HG03108 (cell line): ENCODE measurements around the gene EPHA8.

Experiments used
- ATAC-seq: cut with Tn5 transposase; IDR thresholded peaks from one replicate; pipeline ENCODE4 v1.9.1; 2021; ENCODE audit warnings: moderate library complexity; ENCODE audit not compliant: unreplicated experiment

Gene EPHA8

DNA sequence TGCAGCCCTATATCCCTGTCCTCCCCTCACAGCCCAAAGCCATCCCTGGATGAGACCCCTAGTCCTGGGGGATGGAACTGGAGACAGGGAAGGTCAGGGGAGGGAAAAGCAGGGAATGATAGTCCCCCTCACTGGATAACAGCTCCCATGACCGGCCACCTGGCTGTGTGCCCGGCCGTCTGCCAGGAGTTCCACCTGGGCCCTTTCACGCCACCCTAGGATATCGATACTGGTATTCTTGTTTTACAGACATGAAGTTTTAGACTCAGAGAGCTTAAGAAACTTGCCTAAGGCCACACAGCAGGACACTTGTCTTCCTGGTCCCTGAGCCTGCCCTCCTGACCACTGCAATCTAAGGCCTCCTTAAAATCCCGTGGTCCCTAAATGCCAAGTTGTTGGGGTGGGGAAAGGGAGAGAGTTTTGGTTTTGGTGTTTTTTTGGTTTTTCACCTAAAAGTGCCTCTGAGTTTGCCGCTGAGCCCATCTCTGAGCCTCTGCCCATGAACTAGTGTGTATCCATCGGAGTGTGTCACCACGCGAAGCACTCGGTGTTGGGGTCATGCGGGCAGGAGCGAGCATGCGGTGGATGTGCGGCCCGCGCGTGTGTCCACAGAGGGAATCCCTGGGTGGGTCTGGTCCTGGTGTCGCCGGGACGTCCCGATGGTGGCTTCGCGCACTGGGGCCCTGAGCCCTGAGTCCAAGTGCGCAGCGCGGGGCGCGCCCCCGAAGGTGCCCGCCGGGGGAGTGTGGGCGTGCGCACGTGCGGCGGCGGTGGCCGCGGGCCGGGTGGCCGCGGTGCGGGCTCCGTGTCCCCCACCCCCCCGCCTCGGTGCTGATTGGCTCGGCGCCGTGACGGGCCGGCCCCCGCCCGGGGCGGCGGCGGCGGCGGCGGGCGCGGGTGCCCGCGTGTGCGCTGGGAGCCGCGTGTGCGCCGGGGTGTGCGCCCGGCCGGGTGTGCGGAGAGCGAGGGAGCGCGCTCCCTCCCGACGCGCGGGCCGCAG, at the start of gene EPHA8:
Gene EPHA8, plus strand, starts transcription at position 906 of the 1,000 bp plus-strand sequence. CDS start 147 bp downstream, outside the sequence.
- ATAC-seq, result no peak

DNA sequence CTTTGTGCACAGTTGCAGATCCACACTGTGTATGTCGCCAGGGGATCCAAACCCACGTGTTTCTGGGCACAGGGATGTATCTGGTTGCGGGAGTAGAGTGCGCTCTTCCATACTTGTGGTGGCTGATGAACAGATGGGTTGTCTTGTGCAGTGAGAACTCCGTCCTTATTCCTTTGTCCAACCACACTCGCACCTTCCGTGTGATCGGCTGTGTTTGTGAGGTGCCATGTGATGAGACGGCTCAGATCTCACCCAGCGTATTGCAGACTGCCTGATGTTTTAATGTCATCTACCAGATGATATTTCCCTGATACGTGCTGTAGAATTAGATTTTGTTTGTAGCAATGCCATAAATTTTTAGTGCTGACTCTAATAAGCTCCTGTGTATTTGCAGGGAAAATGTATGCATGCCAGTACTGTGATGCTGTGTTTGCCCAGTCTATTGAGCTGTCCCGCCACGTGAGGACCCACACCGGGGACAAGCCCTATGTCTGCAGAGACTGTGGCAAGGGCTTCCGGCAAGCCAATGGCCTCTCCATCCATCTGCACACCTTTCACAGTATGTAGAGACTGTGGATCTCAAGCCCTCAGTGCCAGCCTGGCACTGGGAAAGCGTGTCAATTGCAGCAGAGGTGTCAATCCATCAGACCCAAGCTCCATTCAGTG, 46.2 kb upstream of the EPHA8 start:
- no peak for ATAC-seq

DNA sequence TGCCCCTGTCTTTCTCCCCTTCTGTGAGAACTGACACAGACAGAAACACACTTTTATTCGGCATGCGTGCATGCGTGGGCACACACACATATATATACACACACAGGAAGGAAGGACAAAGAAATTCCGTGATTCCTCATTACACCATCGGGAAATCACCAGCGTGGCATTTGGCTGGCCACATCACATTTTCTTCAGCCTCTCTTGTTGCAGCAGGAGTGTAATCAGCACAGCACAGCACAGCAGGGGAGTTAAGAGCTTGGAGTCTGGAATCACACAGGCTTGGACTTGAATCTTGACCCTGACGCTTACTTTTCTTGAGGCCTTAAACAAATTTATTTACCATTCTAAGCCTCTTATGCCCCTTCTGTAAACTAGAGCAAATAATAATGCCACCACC, 45.3 kb upstream of the EPHA8 start:
- ATAC-seq, result no peak

DNA sequence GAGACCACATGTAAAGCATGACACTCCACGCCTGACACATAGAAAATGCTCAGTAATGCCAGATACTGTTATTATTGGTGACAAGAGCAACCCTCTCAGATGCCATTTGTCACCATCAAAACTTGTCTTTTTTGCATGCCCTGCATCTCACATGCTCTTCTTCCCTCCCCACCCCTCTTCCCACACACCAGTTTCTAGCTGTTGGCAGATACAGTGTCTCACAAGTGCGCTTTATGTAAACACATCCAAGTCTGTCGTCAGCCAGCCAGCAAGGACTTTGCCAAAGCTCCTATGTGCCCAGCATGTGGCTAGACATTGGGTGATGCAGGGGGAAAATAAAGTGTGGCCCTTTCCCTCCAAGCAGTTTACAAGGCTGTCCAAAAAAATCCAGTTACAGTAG, 44.9 kb upstream of the EPHA8 start:
- ATAC-seq, result no peak

DNA sequence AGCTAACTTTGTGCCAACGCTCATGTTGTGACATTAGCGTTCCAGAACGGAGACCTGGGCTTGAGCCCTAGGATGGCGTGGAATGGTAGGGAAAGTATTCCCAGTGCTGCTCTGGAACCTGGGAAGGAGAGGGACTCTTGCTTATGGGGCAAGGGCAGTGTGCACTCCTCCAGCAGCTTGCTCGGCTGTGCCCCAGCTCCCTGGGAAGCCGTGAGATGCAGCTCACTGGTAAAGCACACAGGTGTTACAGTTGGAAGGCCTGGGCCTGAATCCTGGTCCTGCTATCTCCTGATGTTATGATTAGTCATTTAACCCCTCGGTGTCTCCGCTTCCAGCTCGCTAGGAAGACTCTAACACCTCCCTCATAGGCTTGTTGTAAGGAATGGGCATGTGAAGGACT, 42.4 kb upstream of the EPHA8 start:
- ATAC-seq, result no peak

DNA sequence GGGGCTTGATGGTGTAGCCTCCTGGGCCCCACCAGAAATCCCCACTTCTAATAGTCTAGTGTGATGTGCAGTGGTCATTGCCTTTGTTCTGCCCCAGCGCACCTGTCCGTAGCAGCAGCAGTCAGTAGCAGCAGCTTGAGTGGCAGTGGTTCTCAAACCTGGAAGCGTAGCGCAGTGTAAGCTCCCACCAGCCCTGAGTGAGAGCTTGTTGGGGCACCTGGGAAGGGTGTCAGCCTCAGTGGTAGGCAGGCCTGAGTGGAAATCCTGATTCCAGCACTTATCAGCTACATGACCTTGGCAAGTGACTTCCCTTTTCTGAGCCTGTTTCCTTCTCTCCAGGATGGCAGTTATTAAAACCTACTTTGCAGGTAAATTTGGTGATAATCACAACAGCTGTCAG, 41.6 kb upstream of the EPHA8 start:
- no peak for ATAC-seq

DNA sequence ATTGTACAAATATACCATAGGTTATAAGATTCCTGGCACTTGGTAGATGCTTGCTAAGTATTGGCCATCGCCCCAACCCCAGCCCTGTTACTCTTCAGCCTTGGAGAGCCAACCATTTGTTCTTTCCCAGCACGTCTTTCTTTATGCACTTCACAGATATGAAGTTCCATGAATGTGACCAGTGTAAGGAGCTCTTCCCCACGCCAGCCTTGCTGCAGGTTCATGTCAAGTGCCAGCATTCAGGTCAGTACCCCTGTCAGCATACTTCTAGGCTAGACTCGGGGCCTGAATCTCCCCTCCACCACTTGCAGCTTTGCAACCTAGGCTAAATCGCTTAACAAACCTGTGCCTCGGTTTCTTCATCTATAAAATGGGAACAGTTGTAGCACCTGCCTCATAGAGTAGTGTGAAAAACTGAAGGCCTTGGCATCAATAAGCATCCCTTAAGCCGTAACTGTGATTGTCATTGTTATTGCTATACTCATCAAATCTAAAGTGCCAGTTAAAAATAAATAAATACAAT, 41.0 kb upstream of the EPHA8 start:
- no peak for ATAC-seq

DNA sequence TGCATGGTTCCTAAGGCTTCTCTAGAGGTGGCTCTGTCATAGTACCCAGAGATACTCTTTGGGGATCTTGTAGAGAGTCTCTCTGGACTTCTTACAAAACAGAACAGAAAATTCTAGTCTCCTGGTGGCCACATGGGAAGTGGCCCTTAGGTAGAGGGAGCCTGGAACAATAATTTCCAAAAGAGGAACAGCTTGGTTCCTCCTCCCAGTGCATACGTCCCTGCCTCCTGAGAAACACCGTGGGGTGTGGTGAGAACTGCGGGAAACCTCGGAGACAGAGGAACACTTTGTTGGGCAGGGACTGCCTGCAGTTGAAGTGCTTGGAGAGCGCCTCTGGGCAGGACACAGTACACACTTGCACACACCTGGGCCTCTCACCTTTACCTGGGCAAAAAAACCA, 38.8 kb upstream of the EPHA8 start:
- ATAC-seq, result no peak

DNA sequence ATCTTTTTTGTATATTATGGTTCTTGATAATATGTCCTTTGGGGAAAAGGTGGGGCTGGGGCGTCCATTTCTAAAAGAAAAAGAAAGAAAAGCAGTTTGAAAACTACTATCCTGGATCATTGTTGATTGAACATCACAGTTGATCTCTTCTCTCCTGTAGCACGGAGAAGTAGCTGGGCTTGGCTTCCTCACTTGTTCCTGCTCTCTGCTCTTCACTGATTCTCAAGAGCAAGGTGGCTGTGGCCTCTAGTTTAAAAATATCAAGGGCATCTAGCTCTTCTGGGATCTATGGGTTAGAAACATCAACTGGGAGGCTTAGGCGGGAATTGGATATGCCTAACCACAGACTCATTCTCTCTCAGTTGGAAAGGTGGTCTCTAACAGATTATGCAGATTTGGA, 38.1 kb upstream of the EPHA8 start:
- ATAC-seq, result no peak

DNA sequence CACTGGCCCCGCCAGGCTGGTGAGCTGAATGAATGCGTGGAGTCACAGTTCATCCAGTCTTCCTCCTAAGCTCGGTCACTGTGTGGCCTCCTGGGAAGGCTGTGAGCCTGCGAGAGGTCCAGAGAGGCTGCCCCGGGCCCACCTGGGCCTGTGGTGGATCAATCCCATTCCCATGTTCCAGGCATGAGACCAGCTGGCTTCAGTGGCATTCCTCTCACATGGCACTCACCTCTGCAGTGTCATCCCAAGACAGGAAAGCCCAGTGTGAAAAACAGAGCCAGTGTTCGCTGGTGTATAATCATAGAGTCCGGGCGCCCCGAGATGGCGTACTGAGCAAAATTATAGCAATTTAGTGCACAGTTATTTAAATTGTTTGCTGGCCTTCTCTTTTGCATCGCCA, 37.6 kb upstream of the EPHA8 start:
- ATAC-seq, result no peak

DNA sequence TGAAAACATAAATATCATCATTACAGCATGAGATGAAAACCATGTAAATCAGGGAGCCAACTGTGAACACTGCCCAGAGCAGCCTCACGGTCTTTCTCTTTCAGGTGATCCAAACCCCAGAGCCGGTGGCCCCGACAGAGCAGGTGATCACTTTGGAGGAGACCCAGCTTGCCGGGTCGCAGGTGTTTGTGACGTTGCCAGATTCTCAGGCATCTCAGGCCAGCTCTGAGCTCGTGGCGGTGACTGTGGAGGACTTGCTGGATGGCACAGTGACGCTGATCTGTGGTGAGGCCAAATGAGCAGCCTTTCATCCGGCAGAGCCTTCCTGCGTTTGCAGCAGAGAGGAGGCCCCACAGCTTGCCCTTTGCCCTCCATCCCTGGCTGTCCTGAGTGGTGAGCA, 37.2 kb upstream of the EPHA8 start:
- no peak for ATAC-seq

DNA sequence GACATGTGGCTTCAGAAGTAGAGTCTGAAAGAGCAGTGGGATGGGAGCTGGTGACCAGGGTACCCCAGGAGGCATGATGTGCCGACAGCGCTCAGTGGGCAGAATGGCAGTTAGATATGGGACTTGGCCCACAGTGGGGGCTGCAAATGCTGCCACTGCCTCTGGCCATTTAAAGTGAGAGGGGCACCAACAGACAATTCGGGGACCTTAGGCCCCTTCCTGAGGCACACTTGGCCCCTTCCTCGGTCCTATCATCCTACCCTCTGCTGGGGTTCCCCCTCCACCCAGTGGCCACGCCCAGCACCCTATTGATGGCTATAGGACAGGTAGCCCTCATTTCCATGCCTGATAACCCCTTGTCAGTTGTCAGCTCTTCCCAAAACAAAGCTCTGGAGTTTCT, 36.6 kb upstream of the EPHA8 start:
- no peak for ATAC-seq

DNA sequence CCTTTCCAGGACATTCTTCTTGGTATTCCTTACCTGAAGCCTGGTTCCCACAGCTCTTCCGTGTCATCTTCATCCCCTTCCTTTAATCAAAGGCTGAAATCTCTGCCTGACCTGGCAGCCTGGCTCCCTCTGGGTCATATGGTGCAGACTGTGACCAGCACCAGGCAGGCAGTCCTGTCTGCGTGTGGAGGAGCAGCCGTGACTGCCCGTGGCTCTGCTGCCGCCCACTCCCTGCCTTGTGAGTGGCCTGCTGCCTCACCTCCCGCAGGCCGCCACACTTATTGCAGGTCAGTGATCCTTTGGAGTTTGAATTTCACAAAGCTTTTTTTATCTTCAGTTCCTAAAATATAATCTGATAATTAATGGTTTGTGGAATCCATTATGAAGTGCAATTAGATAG, 36.2 kb upstream of the EPHA8 start:
- ATAC-seq, result no peak

DNA sequence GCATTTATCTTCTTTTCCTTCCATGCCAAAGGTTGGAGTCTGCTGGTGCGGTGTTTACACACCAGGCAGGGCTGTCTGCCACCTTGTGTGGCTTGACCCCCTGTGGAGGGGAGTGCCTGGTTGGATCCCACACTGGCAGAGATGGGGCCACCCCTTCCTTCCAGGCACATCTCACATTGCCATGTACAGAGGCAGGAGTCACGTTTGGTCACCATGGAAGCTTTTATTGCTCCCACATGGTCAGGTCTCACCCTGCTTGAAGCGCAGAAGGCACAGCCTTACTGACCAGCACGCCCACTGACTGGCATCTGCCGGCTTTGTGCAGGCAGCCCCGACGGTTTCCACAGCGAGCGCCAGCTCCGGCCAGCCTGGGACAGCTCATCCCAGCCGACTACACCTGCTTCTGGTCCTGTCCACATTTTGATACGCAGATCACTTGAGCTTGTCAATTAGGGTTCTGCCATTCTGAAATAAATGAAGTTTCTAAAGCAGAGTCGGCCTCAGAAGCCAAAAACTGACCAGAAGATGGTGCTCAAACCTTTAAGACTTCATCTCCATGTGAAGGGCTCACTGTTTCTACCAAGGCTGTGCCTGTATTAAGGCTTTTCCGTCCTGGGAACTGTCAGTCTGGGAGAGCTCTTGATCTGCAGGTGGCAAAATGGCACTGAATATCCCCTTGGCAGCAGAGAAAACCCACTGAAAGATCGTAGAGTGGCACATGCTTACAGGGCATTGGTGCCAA, 35.6 kb upstream of the EPHA8 start:
- no peak for ATAC-seq

DNA sequence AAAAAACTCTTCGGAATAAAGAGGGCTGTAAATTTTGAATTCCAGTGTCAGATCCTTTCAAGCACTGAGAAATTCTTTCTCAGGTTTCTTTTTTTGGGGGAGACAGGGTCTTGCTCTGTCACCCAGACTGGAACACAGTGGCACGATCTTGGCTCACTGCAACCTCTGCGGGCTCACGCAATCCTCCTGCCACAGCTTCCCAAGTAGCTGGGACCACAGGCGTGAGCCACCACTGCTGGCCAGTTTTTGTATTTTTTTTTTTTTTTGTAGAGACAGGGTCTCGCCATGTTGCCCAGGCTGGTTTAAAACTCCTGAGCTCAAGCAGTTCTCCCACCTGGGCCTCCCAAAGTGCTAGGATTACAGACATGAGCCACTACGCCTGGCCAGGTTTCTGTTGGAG, 34.8 kb upstream of the EPHA8 start:
- ATAC-seq, result no peak

DNA sequence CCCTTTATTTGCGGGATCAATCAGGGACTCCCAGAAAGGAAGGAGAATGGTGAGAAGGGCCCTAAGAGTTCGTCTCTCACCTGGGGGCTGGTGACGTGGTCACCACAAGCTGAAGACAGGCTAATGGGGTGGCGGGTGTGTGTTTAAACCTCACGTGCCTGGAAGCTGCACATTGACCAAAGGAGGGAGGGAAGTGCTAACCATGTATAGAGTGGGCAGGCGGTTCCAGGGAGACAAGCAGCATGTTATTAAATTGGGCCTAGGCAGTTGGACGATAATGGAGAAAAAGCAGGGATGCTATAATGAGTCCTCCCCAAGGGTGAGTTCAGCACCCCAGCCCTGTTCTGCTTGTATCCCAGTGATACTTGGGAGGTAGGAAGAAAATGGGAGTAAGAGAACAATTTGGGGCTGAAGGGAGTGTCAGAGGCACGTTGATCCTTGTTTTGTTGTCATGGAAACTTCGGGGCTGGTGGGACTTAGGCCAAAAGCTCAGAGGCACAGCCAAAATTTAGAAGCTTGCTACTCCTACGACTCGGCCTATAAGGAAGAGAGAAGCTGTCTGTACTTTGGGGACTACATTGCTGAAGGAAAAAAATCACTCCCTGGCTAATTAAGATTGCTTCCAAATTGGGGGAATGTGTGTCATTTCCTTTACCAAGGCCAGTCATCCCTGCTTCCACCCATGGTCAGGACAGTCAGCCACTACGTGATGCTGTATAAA, 33.2 kb upstream of the EPHA8 start:
- ATAC-seq, result no peak

DNA sequence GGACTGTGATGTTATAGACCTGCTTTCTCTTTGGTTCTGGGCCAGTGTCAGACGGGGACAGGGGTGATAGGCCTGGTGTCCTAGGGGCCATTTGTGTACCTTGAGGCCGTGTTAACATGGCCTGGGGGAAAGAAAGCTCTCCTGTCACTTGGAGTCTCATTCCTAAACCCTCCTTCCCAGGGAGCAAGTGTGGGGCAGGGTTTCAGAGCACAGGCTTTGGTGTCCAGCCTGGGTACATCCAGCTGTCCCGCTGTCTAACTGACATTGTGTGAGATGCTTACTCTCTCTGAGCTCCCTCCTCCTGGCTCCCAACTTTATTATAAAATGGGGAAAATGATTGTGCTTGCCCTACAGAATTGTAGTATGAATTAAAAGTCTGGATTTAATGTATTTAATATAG, 32.6 kb upstream of the EPHA8 start:
- ATAC-seq, result no peak

DNA sequence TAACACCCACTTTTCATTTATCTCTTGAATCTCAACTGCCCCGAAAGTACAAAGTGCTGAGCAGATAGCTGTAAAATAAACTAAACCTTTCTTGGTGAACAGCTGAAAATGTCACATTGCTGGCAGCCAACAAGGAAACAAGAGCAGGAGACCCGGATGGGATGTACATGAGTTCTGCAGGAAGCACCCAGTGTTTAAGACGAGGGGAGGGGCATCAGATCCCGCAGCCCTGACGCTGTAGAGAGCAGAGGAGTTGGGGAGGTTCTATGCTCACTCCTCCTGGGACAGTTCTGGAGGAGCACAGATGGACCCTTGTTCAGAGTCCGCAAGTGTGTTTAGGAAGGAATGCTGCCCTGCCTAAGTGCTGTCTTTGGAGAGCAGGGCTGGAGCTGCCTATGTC, 32.0 kb upstream of the EPHA8 start:
- no peak for ATAC-seq

DNA sequence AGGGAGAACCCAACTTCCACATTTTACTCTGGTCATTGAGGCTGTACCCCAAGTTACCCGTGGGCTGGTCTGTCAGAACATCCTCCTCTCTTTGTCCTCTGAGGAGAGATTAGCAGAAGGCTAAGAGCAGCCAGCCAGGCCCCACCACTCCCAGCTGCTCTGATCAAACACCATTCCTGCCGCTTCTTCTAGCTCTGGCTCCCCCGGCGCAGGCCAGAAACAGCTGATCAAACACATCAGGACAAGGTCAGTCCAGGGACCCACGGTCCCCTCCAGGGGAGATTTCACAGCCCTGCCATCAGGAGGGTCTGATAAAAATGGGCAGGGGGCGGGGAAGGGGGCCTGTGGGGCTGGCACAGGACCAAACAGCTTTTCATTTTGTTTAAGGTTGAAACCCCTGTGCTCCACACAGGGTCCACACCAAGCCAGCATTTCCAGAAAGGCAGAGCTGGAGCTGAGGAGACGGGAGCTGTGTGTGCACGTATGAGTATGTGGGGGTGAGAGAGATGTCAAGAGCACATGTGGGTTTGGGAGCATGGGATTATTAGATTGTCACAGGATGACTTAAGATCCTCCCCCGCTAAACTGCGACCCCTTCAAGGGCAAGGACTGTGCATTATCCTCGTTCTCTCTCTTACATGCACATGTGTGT, 29.9 kb upstream of the EPHA8 start:
- ATAC-seq, result no peak

DNA sequence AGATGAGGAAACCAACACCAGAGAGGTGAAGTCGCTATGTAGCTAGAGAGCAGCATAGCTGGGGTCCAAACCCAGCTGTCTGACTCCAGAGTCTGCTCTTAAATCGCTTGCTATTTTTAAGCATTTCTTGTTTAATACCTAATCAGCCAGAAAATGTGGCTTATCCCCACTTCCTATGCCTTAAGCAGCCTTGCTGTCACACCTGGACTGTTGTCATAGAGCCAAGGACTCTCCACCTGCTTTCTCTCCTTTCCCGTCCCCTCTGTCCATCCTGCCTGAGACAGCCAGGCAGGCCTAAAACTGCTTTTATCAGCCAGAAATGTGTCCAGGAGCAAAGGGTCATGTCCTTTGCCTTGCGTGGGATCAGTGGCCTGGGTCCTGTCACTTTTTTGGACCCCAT, 28.3 kb upstream of the EPHA8 start:
- no peak for ATAC-seq
